Head of caudate nucleus (tissue), 42 donors: ENCODE measurements around the gene CDC16.
A peak's percentile ranks its signal among the peaks of the same experiment; 100 is the strongest.
"Not testable (repeated sequence)": the region's sequence is repeated elsewhere in the genome, so short reads cannot be mapped to it uniquely, and the experiment has no call there.

ENCODE experiments used
- DNase-seq, 42 donors: peaks; one replicate each; pipeline versions ENCODE4 v3.0.0 to v3.0.0-alpha.2; 2020 to 2021; ENCODE audit warnings: mixed read lengths in 7 of 42
- intact Hi-C: fragments of 100-400 bp; cut with DNase I; formaldehyde crosslinking; loops from one replicate; pipeline ENCODE4 v1.15.0; 2022

The CDC16 gene

GRCh38 chr13:114258589-114258988 is 23.9 kb downstream of the CDC16 start:
- no peak for DNase-seq
- intact Hi-C loops = no loop called here

- no peak for DNase-seq
- intact Hi-C loops = no loop called here
These were observed 24.7 kb downstream of the CDC16 start for GRCh38 chr13:114259374-114259773.

- no peak for DNase-seq
- intact Hi-C loops = no loop called here
These were observed 25.3 kb downstream of the CDC16 start for GRCh38 chr13:114259974-114260373.

GRCh38 chr13:114260814-114261213 is 26.1 kb downstream of the CDC16 start:
- intact Hi-C loops = no loop called here
- DNase-seq = no peak

DNA sequence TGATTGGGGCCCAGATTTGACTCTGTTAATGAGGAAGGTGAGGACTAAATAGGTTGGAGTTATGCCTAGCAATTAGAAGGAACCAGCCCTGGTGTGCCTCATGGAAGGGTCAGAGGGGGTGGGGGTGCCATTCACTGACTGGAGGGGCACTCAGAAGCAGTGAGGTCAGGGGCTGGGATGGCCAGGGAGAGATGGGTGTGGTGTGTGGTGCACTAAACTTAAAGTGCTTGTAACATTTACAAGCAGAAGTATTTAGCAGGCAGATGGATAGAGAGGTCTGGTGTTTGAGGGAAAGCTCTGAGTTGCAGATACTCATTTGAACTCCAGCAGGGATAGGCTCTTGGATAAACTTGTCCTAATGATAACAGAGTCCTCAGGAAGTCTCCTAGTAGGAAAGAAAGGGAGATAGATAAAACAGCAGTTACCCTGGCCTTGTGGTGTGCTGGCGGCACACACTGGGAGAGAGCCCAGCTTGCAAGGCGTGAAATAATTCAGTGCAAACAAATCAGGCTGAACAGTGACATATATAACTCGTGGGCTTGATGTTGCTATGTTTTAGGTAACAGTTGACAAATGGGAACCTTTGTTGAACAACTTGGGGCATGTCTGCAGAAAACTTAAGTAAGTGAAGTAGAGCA is 26.8 kb downstream of the CDC16 start:
- intact Hi-C loops = no loop called here
- DNase-seq = no peak

- DNase-seq = no peak
- intact Hi-C loops = no loop called here
These were observed 28.9 kb downstream of the CDC16 start for GRCh38 chr13:114263578-114263977.

- intact Hi-C loops, DNase-seq: not testable (repeated sequence)
These were observed 29.6 kb downstream of the CDC16 start for GRCh38 chr13:114264313-114264712.

- intact Hi-C loops = no loop called here
- peak in 6 of 42 donors; percentile 8 to 49 (median 29) for DNase-seq
These were observed 30.4 kb downstream of the CDC16 start for GRCh38 chr13:114264886-114265611.

GRCh38 chr13:114266241-114266640 is 31.5 kb downstream of the CDC16 start:
- no peak for DNase-seq
- intact Hi-C loops = no loop called here

GRCh38 chr13:114268344-114269280 is 33.9 kb downstream of the CDC16 start:
- no peak for DNase-seq
- intact Hi-C loops = no loop called here

- no peak for DNase-seq
- intact Hi-C loops = no loop called here
These were observed 34.6 kb downstream of the CDC16 start for GRCh38 chr13:114269281-114269770.

- no peak for DNase-seq
- intact Hi-C loops = no loop called here
These were observed 38.3 kb downstream of the CDC16 start for GRCh38 chr13:114272977-114273376.

DNA sequence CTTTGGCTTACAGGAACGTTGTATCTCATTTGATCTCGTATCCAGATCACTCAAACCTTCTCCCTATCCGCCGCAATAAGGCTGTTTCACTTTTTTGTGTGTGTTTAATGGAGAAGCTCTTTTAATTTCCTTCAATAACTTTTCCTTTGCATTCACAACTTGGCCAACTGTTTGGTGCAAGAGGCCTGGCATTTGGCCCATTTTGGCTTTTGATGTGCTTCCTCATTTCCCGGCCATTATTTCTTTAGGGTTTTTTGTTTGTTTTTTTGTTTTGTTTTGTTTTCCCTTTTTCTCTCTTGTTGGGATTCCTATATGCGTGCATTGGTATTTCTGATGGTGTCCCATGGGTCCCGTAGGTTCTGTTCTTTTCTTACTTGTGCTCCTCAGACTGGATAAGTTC is 40.6 kb downstream of the CDC16 start:
- DNase-seq = peak in 6 of 42 donors; percentile 5 to 54 (median 26)

GRCh38 chr13:114279146-114279545 is 44.4 kb downstream of the CDC16 start:
- intact Hi-C loops = no loop called here
- DNase-seq = no peak

More for the DNA sequence above, 40.6 kb downstream of the CDC16 start:
- intact Hi-C loops = no loop called here

- intact Hi-C loops = loop anchor here (2.0 kb wide), 1 partner anchor 35 kb away; the partner anchor contains the start of gene CHAMP1
- no peak for DNase-seq
These were observed 45.2 kb downstream of the CDC16 start for GRCh38 chr13:114279758-114280355.

DNA sequence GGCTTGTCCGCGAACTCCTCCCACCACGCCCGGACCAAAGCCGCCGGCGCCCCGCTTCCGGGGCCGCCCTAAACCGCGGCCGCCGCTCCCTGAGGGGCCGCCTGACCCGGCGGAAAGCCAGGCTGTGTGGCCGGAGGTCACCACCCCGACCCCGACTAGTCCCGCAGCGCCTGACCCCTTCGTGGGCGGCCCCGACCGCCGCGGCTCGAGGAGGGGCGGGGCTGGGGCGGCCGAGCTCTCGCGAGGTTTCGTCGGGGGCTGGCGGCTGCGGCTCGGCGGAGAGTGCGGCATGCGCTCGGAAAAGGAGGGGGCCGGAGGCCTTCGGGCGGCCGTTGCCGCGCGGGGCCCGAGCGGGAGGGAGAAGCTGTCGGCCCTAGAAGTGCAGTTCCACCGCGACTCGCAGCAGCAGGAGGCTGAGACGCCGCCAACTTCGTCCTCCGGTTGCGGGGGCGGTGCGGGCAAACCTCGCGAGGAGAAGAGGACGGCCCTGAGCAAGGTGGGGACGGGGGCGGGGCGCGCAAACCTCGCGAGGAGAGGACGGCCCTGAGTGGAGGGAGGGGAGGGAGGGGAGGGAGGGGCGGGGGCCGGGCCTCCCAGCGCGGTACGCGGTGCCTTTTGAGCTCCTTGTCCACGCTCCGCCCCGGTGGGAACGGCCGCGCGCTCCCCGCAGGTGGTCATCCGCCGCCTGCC is 46.8 kb downstream of the CDC16 start, which contains the start of gene UPF3A:
Gene UPF3A (plus strand): TSS at position 251 of the 690 bp plus-strand sequence. CDS start 39 bp downstream, at position 290.
- intact Hi-C loops = loop anchor here (2.0 kb wide), 1 partner anchor 33 kb away; the partner anchor contains the start of gene CHAMP1
- peak; percentile 69 to 95 (median 90) for DNase-seq

DNA sequence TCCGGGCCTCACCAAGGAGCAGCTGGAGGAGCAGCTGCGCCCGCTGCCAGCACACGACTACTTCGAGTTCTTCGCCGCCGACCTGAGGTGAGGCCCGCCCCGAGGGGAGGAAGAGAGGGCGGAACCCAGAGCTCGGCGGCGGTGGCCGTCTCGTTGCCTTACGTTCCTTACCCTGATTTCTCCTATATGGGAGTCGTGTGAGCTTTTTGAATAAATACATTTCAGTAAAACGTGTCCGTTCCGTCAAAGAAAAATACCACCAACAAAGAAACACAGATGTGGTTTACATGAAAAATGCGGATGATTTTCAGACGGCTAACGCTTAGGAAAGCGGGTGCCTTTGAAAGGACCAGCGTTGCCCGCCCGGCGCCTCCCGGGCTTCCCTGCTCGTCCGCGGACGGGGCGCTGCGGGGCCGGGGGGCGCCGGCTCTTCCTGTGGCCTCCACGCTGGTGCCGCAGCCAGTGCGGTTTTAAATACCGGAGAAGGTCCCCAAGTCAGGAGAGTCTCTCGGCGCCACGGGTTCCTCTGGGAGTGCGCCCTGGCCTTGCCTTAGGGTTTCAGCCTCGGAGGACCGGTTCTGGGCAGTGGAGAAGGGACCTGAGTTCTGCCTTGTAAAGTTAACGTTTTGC is 47.5 kb downstream of the CDC16 start:
- intact Hi-C loops = no loop called here
- peak in 39 of 42 donors; percentile 6 to 75 (median 45) for DNase-seq

DNA sequence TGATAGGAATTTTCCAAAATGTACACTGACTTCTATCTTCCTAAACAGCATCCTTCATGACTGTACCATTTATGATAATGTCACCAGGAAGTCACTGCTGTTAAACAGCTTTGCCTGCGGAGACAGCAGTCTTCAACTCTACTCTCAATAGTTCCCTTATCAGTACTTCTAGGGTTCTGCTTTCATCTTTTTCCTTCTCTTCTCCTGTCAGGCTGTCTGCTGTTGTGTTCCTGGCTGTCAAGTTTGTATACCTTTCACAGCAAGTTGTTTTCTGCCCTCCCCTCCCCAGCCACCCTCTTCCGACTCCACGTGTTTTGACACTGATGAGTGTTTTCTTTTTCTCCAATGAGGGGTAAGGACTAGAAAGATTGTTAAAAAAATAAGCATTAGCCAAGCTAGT is 48.9 kb downstream of the CDC16 start:
- no peak for DNase-seq
- intact Hi-C loops = no loop called here
